Measurements from ENCODE around the gene TEKT4.
"Not testable (repeated sequence)": the region's sequence is repeated elsewhere in the genome, so short reads cannot be mapped to it uniquely, and the experiment has no call there.

TEKT4 gene

DNA sequence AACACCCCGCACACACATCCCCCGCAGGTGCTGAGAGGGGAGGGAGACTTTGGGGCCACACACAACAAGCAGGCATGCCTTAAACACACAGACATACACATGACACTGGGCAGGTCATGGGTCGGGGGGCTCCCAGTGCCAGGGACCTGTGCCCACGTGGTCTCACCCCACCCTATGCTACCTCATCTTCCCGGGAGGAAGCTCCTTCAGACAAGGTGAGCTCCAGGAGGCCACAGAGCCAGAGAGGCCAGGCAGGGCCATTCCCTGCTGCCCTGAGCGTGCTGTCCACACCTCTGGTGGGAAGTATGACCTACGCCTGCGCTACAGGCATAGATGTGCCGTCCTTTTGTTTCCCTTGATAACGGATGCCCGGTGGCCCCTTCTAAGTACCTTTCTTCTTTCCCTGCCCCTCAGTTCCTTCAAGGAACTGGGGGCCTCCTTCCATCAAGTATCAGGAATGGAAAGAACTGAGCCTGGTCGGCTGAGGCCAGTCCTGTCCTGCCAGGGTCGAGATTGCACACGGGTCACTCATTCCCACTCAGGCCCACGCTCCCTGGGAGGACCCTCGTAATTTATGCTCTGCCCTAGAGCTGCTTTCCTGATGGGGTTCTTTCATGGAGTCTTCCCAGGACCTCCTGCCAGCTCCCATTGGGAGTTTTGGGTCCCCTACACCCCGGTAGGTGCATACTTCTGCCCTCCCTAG, 4.7 kb downstream of the TEKT4 start:
- no peak for DNase-seq (ENCODE audit: low read depth)

DNA sequence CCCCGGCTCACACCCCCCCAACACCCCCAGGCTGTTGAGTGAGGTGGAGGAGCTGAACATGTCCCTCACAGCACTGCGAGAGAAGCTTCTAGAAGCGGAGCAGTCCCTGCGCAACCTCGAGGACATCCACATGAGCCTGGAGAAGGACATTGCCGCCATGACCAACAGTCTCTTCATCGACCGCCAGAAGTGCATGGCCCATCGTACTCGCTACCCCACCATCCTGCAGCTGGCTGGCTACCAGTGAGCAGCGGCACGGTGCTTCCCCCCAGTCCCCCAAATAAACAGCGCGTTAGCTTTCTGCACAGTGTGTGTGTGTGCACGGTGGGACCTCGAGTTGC, 5.3 kb downstream of the TEKT4 start:
- DNase-seq (ENCODE audit: low read depth), result no peak

DNA sequence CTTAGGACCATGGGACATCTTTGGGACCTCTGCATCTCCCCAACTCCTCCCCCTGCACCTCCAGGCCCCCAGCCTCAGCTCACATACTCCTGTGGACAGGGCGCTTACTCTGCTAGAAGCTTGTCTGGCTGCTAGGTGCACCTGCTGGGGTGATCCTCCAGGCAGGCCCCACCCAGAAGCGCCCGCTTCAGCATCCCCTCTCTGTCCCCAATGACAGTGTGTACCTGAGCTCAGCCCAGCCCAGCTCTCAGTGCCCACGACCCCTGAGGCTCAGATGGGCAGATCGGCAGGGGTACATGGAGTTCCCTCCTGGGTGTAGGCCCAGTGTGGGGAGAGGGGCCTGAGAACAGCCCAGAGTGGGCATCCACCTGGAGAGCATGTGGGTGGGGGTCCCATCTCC, 5.9 kb downstream of the TEKT4 start:
- DNase-seq (ENCODE audit: low read depth), result no peak

GRCh38 chr2:94878575-94878974, 7.3 kb downstream of the TEKT4 start:
- DNase-seq (ENCODE audit: low read depth), result not testable (repeated sequence)

DNA sequence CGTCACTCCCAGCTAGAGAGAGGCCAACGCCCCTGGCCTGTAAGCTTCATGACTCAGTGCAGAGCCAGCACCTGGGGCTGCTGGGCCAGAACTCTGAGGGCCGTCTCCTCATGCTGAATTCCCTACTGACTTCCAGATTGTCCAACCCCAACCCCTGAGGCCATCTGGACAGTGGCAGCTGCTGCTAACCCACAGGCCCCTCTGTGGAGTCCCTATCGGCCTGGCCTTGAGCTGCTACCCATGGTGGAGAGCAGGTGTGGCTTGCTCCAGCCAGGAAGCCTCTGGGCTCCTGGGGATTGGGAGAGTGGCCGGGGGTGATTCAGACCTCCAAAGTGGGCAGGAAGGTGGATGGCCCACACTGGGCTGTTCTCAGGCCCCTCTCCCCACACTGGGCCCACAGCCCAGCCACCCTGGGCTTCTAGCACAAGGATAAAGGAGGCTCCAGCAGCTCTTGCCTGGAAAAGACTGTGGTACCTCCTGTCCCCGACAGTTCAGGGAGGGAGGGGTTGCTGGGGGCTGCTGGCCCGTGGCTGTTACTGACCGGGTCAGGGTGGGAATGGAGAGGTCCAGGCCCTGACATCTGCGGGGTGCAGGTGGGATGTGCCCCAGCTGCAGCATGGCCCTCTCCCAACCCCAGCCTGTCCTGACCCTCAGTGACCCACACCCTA, 8.2 kb downstream of the TEKT4 start:
- DNase-seq (ENCODE audit: low read depth), result no peak

GRCh38 chr2:94879982-94880377, 8.8 kb downstream of the TEKT4 start:
- DNase-seq (ENCODE audit: low read depth), result no peak

DNA sequence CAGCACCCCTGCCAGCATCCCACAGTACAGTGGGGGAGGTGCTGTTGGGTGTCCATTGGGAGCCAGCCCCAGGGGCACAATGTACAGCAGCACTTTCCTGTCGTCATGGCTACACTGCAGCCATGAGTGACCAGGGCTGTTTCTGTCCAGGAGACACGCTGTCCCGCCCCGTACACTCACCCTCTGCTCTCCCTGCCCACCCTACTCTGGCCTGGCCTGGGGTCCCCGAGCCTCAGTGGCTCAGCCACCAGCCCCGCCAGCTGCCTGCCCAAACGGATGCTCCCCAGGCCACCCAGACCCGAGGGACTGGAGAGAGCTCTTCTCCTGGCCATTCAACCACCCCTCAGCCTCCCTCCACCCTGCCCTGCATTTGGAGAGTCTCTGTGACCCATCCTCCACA, 9.3 kb downstream of the TEKT4 start:
- no peak for DNase-seq (ENCODE audit: low read depth)

DNA sequence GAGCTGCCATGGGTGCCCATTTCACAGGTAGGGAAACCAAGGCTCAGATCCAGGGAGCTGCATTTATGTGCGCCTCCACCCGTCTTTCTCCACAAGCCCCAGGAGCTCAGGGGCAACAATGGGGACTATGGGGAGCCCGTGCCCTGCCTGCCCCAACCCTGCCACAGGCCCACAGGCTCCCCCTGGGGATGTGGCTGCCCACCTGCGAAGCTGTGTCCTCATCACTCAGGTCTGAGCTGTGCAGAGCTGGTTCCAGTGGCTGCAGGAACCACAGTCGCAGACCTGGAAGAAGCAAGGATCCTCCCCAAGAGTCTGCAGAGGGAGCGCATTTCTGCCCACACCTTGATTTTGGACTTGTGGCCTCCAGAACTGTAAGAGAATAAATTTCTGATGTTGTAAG, 9.8 kb downstream of the TEKT4 start:
- DNase-seq (ENCODE audit: low read depth), result no peak

GRCh38 chr2:94890234-94890633, 19.0 kb downstream of the TEKT4 start:
- DNase-seq (ENCODE audit: low read depth), result no peak

DNA sequence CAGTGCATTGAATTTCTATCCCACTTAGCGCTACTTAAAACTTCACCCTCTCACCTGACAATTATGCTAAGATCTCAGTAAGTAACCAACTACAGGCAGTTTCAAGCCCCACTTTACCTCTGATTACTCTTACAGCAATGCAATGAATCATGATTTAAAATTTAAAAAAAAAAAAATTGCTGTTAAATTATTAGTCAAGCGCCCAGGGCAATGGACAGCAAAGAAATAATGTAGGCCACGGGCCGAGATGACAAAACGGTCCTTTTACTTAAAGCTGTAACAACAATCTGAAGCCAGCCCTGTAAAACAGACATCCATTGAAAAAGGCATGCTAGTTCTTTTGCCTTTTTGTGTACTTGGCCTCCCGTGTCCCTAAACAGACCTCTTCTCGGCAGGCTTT, 24.0 kb downstream of the TEKT4 start:
- not testable (repeated sequence) for DNase-seq (ENCODE audit: low read depth)

DNA sequence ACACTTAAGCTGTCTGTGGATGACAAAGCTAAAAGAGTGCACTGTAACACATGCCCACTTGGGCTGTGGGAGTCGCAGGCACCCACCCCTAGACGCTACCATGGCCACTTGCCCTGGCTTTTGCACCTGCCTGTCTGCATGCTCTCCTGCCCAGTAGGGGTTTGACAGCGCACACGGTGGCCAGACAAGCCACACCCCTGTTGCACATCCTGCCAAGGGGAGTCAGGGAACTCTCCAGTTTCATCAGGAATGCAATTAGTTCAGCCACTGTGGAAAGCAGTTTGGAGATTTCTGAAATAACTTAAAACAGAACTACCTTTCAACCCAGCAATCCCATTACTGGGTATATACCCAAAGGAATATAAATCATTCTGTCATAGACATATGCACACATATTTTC, 35.7 kb downstream of the TEKT4 start:
- DNase-seq (ENCODE audit: low read depth), result not testable (repeated sequence)

DNA sequence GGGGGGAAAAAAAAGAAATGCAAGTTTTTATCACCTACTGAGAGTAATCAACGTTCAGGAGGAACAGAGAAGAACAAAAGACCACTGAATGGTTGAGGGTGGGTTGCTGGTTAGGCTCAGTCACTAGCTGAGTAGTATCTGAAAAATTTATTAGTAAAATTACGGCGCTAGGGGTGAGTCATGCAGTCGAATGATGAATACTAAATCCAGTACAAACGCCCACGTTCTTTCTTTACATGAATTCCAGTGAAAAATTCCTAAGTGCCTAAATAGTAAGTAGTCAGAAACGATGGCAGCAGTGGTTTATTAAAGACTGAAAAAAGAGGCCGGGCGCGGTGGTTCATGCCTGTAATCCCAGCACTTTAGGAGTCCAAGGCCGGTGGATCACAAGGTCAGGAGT, 52.0 kb downstream of the TEKT4 start:
- peak; percentile 0 for DNase-seq (ENCODE audit: low read depth)

- not testable (repeated sequence) for DNase-seq (ENCODE audit: low read depth)
Observed at GRCh38 chr2:94924999-94925398, 53.8 kb downstream of the TEKT4 start.
